Heart left ventricle (tissue), 13 donors: ENCODE data around the gene HEBP1.

Experiments used
- POLR2A ChIP-seq, 2 donors: fragments of 450-650 bp; IDR thresholded peaks; one replicate each; pipeline ENCODE4 v1.6.1; 2017; ENCODE audit warnings: antibody characterized with exemption in 2 of 2, mild to moderate bottlenecking in 2 of 2, moderate library complexity in 2 of 2
- TF ChIP-seq, protein P1 (sequence below), 12 donors: fragments of 200-600 bp; sonication (generic) in 4 of 12; IDR thresholded peaks; one replicate each; pipeline versions ENCODE4 v1.5.0 to v1.8.0; 2018 to 2022; ENCODE audit warnings: antibody characterized with exemption in 12 of 12, mild to moderate bottlenecking in 5 of 12
- donor health status: ischemic (EF 13 %, LVEDD 7.1; RV severe dilation, severe dysfunction).
- donor health status: DM: no; HTN: yes; CAD: no.
- donor health status: DM: no; HTN: no; CAD: no.
- donor health status: ischemic (EF 25% LVEDD 6.9; RV normal size, moderate dysfunction).
- donor health status: ischemic (EF 25% LVEDD 5.7; RV mildly dilated, moderate dysfunction).
- donor health status: ischemic (EF 35%, LVEDD 5.7; RV mildly dilated, moderate dysfunction).
- donor health status: nonischemic (EF 11% LVEDD 7.7; RV severe dilation, severe dysfunction).
- donor health status: DM: yes; HTN: yes; CAD: no.
- donor health status: PGD.
- donor health status: ischemic (EF 29% LVEDD 5.4; RV normal size, mild dysfunction).
- donor health status: nonischemic (EF 23%, LVEDD 6.1; RV moderate dilation, normal function).

DNA sequence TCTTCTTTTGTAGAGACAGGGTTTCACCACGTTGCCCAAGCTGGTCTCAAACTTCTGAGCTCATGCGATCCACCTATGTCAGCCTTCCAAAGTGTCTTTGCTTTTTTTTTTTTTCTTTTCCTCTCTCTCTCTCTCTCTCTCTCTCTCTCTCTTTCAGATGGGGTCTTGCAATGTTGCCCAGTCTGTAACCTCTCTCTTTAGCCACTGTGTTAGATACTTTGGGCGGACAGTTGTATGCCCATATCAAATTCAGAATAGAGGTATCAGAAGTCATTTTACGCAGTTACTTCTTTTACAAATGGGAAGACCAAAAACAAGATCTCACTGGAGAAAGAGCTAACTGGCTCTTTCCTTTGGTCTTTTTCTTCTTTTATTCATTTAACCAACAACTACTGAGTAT, 6.7 kb downstream of the HEBP1 start:
- TF ChIP-seq, protein P1, sequence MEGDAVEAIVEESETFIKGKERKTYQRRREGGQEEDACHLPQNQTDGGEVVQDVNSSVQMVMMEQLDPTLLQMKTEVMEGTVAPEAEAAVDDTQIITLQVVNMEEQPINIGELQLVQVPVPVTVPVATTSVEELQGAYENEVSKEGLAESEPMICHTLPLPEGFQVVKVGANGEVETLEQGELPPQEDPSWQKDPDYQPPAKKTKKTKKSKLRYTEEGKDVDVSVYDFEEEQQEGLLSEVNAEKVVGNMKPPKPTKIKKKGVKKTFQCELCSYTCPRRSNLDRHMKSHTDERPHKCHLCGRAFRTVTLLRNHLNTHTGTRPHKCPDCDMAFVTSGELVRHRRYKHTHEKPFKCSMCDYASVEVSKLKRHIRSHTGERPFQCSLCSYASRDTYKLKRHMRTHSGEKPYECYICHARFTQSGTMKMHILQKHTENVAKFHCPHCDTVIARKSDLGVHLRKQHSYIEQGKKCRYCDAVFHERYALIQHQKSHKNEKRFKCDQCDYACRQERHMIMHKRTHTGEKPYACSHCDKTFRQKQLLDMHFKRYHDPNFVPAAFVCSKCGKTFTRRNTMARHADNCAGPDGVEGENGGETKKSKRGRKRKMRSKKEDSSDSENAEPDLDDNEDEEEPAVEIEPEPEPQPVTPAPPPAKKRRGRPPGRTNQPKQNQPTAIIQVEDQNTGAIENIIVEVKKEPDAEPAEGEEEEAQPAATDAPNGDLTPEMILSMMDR (IDR thresholded peaks at IDR 0.05): no peak
- TF ChIP-seq POLR2A (IDR thresholded peaks at IDR 0.05): no peak
